ENCODE results near the gene POU2AF2. TPM values are rescaled to one million over a fixed set of nuclear protein-coding genes. Genes with fewer than 3 reads are reported as not detected.

POU2AF2 gene
- total RNA-seq, 4 donors from 2014 or later: not detected

GRCh38 chr11:111306321-111306720 is 60.8 kb downstream of the POU2AF2 start:
- intact Hi-C loops (cut with DNase I): no loop called here
- TF ChIP-seq, protein P1, sequence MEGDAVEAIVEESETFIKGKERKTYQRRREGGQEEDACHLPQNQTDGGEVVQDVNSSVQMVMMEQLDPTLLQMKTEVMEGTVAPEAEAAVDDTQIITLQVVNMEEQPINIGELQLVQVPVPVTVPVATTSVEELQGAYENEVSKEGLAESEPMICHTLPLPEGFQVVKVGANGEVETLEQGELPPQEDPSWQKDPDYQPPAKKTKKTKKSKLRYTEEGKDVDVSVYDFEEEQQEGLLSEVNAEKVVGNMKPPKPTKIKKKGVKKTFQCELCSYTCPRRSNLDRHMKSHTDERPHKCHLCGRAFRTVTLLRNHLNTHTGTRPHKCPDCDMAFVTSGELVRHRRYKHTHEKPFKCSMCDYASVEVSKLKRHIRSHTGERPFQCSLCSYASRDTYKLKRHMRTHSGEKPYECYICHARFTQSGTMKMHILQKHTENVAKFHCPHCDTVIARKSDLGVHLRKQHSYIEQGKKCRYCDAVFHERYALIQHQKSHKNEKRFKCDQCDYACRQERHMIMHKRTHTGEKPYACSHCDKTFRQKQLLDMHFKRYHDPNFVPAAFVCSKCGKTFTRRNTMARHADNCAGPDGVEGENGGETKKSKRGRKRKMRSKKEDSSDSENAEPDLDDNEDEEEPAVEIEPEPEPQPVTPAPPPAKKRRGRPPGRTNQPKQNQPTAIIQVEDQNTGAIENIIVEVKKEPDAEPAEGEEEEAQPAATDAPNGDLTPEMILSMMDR (IDR thresholded peaks at IDR 0.05): no peak
- no peak for TF ChIP-seq POLR2A (IDR thresholded peaks at IDR 0.05)

GRCh38 chr11:111307472-111308108 is 62.1 kb downstream of the POU2AF2 start:
- no peak for DNase-seq
- intact Hi-C loops (cut with DNase I): no loop called here
- 40 to 55% methylated on average over 3 of the region's 3 CpGs for WGBS, 2 donors
- Histone ChIP-seq H3K4me1 (peaks cover 10 to 61% (median 19%) of the 10 kb centered on the region in 3 donors), H3K27me3 (no peaks in the 10 kb centered on the region), H3K27ac (peak overlapping the region in 1 of 4 donors; percentile 12), H3K9me3 (no peaks in the 10 kb centered on the region), H3K36me3 (no peaks in the 10 kb centered on the region), H3K4me3 (no peak overlapping the region)
- TF ChIP-seq POLR2A (IDR thresholded peaks at IDR 0.05): no peak
- TF ChIP-seq, protein P1 (IDR thresholded peaks at IDR 0.05): no peak

More at GRCh38 chr11:111306321-111306720, 60.8 kb downstream of the POU2AF2 start:
- Histone ChIP-seq H3K9me3 (no peaks in the 10 kb centered on the region), H3K4me1 (peaks cover 20 to 73% (median 31%) of the 10 kb centered on the region in 3 donors), H3K27ac (no peak overlapping the region), H3K36me3 (no peaks in the 10 kb centered on the region), H3K4me3 (no peak overlapping the region), H3K27me3 (no peaks in the 10 kb centered on the region)
- DNase-seq: no peak
- 53 to 89% methylated on average over 5 of the region's 5 CpGs for WGBS, 2 donors

GRCh38 chr11:111308140-111308539 is 62.6 kb downstream of the POU2AF2 start:
- H3K4me1 ChIP-seq: peaks cover 8 to 55% (median 17%) of the 10 kb centered on the region in 3 donors
- H3K27me3 ChIP-seq: no peaks in the 10 kb centered on the region
- no peaks in the 10 kb centered on the region for H3K9me3 ChIP-seq
- intact Hi-C loops (cut with DNase I): no loop called here
- H3K36me3 ChIP-seq: no peaks in the 10 kb centered on the region
- H3K4me3 ChIP-seq: no peak overlapping the region
- TF ChIP-seq POLR2A (IDR thresholded peaks at IDR 0.05): no peak
- TF ChIP-seq, protein P1 (IDR thresholded peaks at IDR 0.05): no peak
- DNase-seq: no peak
- 51 to 63% methylated on average over 7 of the region's 7 CpGs for WGBS, 2 donors
- H3K27ac ChIP-seq: no peak overlapping the region

DNA sequence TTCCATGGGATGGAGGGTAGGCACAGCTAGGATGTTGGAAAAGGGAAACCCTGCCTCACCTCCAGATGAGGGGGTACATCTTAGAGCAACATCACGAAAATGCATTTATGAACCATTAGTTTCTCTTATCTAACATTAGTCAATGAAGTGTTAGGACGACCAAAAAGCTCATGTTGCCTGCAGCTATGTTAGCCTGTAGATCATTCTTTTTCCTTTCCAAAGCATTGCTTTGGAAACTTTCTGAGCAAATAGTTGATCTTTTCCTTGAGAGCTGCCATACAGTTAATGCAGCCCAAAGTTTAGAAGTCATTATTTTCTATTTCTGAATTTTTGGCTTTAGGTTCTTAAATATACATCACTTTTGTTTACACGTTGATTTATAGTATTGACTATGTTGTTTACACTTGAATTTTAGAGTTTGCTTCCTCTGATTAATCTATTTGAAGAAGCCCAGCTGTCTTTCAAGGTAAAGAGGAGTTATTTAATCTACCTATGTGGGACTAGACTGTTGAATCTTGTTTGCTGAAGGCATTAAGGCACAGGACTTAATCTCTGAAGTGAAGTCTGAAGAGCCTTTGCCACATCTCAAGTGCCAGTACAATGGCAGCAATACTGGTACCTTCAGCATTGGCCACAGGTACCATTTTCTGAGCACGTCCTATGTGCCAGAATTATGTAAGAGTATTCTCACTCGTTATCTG is 63.8 kb downstream of the POU2AF2 start:
- peaks cover 8 to 43% (median 17%) of the 10 kb centered on the region in 3 donors for H3K4me1 ChIP-seq
- peak overlapping the region; percentile 26 to 77 (median 50) for H3K27ac ChIP-seq
- no peak overlapping the region for H3K4me3 ChIP-seq
- no peaks in the 10 kb centered on the region for H3K36me3 ChIP-seq
- no peaks in the 10 kb centered on the region for H3K9me3 ChIP-seq
- intact Hi-C loops (cut with DNase I): no loop called here
- H3K27me3 ChIP-seq: no peaks in the 10 kb centered on the region
- no peak for TF ChIP-seq POLR2A (IDR thresholded peaks at IDR 0.05)
- TF ChIP-seq, protein P1 (IDR thresholded peaks at IDR 0.05): no peak
- DNase-seq: no peak
- 67 to 71% methylated on average over 5 of the region's 5 CpGs for WGBS, 2 donors

- intact Hi-C loops (cut with DNase I): no loop called here
- DNase-seq: no peak
- Histone ChIP-seq H3K9me3 (no peaks in the 10 kb centered on the region), H3K4me1 (peaks cover 8 to 42% (median 17%) of the 10 kb centered on the region in 3 donors), H3K27ac (peak overlapping the region; percentile 26 to 77 (median 50)), H3K36me3 (no peaks in the 10 kb centered on the region), H3K4me3 (no peak overlapping the region), H3K27me3 (no peaks in the 10 kb centered on the region)
- 15 to 17% methylated on average over 1 of the region's 3 CpGs for WGBS, 2 donors
- no peak for TF ChIP-seq POLR2A (IDR thresholded peaks at IDR 0.05)
- TF ChIP-seq, protein P1 (IDR thresholded peaks at IDR 0.05): no peak
Measured at GRCh38 chr11:111310088-111310487, 64.6 kb downstream of the POU2AF2 start.

All from esophagus squamous epithelium (tissue), 5 donors.